Embryonic facial prominence (tissue), 1 donor: ENCODE data around the gene TRIM22.

Source experiments
- DNase-seq: peaks from one replicate; pipeline ENCODE4 v3.0.0-alpha.2; 2016; ENCODE audit errors: extremely low spot score

Gene TRIM22

DNA sequence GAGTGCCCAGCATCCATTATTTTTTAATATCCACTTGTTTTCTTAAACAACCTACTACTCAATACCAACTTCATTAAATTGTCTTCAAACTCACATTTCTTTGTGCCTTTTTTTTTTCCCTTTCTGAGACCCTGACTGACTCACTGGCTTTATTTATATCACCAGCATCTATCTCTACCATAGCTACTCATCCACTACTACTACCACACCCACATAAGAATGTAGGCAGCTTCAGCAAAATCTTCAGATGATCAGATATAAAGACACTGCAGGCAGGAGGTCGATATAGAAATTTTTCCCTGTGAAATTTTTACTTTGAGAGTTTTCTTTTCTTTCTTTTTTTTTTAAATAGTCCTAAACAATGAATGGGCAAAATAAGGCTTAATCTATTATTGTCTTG is 48.8 kb downstream of the TRIM22 start:
- DNase-seq, result no peak

DNA sequence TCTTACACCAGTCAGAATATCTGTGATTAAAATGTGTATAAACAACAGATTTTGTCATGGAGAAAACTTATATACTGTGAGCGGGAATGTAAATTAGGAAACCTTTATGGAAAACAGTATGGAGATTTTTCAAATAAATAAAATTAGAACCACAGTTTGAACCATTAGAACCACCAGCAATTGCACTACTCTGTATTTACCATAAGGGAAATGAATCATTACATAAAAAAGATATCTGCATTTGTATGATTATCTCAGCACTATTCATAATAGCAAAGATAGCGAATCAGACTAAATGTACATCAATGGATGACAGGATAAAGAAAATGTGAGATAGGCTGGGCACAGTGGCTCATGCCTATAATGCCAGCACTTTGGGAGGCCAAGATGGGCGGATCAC is 57.0 kb downstream of the TRIM22 start:
- DNase-seq, result no peak

DNA sequence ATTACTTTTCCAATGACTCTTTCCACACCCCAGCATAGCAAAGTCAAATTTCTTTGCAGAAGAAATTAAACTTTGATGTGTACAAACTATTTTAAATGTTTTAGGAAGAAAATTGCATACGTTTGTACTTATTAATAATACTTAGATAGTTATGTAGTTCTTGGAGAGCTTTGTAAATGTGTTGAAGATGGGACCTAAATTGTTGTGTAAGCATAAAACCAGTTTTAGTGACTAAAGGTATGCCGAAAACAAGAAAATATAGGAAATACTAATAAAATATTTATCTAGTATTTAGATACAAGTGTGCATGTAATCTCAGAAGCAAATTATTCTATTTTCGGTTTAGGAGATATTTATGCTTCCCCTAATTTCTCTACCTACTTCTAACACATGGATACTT is 60.2 kb downstream of the TRIM22 start:
- DNase-seq, result no peak

DNA sequence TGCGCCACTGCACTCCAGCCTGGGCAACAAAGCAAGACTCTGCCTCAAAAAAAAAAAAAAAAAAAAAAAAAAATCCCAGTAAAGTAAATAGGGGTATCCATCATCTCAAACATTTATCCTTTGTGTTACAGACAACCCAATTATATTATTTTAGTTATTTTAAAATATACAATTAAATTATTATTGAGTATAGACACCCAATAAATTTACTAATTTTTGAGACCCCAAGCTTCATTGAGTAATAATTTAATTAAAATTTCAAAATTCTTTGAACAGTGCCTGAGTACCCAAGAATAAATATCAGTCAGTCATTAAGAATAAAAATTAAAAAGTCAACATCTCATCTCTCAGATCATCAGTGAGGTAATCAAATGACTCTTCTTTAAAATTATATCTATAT is 64.4 kb downstream of the TRIM22 start, which contains the start of gene OR52N4:
Gene OR52N4 (plus strand): TSS at position 301 of the 400 bp plus-strand sequence. CDS start 498 bp downstream, outside the sequence.
- no peak for DNase-seq
